D341Med (cell line): ENCODE results near the gene SEC23A.
"Not testable (repeated sequence)": the region's sequence is repeated elsewhere in the genome, so short reads cannot be mapped to it uniquely, and the experiment has no call there.

ENCODE experiments used
- DNase-seq: peaks from one replicate; pipeline ENCODE4 v3.0.0; 2012; ENCODE audit warnings: low spot score

SEC23A gene

DNA sequence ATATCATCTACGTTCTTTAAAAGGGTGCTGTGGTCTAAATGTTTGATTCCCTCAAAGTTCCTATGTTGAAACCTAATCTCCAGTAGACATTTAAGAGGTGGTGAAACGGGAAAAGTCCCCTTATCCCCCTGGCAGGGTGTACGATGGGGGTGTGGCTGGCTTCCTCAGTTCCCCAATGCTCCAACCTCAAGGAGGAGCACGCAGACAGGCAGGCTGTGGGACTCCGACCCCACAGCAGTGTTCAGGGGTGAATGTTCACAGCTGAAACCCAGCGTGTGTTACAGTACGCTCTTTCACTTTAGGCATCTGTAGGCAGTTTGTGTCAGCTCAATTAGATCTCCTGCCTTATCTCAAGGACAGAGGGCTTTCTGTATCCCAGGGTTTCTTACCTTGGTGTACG lies 73.2 kb downstream of the SEC23A start:
- DNase-seq = no peak

DNA sequence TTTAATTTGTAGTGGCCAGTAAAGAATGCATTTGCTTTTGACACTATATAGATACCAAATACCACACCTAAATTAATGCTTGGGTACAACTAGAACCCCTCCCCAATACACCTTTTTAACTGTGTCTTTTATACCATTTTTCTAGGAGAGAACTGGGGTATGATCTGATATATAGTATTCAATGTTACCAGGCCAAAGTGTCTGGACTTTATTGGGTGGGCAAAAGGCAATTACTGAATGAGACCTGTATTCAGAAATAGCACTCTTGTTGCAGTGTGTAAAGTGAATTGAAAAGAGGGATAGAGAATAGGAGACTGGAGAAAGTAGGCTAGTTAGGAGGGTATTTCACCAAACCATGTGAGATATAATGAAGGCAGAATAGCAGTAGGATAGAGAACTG lies 74.4 kb downstream of the SEC23A start:
- DNase-seq = no peak

DNA sequence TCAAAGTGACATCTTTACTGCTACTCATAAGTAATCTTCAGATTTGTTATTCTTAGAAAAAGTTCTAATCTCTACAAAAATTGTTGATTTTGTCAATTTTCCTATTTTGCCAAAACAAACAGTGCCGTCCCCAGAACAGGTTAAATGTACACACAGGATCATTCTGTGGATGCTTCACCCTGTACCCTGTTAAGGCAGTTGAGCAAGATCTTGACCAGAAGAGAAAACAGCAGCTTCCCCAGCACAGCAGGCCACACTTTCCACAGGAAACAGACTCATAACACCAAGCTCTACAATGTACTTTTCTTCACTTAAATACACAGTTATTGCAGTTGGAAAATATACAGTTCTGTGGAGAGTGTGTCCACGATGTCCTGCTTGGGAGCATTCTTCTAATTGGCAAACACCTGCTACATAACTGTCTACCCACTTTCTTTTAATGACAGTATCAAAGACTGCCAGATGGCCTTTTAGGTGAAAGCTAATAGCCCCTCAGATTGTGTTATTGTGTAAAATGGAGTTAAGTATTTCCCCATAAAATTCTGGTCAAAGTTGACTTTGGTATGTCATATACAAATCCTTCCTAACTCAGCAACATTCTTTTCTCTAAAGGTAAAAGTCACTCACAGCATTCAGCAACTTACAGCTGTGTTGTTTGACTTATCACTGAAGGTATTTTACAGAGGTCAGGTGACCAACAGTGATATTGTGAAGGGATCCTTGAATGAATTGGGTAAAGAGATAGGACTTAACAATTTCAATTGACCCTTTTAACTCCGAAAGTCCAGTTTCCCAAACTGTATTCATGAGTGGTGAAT lies 77.0 kb downstream of the SEC23A start:
- no peak for DNase-seq

DNA sequence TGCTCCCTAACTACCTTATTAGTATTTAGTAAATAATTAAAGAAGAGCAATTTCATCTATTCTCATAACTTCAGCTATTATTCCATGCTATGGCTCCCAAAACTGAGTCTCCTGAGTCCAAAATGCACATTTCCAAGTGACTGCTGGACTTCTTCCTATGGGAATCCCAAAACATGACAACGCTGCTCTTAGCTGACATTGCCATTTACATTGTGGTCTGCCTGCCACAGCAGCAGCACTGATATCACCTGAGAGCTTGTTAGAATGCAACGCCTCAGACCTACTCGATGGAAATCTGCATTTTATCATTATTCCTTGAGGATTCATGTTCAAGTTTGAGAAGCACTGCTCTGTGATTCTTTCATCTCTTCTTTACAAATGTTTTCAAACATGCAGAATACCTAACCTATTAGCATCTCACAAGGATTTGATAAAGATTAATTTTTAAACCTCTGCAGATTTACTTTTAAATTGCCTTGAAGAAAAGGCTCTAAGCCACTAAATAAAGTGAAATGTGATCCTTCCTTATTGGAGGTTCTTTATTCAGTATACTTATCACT lies 77.7 kb downstream of the SEC23A start:
- DNase-seq = no peak

DNA sequence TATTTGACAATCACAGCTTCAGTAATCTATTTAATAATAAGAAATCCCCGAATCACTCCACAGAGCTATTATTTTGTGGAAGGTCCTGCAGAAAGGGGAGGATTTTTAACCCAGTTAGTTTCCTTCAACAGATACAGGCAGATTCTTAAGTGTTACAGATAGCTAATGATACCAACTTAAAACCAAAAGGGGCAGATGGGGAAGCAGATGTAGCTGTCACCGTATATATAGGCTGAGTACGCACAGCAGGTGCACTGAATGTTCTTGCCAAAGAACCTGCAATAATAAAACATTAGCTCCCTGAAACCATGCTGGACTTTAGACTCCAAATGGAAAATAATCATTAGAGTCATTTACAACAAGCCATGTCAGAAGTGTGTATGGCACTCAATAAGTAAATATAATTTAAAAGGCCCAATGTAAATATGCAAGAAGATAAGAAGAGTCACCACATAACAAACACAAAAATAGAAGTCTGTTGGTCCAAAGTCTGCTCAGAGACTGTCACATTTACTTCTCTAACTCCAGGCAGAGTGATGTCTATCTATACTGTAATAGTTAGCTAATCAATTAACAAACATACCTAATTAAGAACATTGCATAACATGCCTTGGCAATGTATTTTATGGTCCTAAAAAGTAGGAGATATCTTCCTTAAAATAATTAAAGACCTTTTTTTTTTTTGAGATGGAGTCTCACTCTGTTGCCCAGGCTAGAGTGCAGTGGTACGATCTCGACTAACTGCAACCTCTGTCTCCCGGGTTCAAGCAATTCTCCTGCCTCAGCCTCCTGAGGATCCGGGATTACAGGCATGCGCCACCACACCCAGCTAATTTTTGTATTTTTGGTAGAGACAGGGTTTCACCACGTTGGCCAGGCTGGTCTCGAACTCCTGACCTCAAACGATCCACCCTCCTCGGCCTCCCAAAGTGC lies 78.8 kb downstream of the SEC23A start:
- peak; percentile 36 for DNase-seq

DNA sequence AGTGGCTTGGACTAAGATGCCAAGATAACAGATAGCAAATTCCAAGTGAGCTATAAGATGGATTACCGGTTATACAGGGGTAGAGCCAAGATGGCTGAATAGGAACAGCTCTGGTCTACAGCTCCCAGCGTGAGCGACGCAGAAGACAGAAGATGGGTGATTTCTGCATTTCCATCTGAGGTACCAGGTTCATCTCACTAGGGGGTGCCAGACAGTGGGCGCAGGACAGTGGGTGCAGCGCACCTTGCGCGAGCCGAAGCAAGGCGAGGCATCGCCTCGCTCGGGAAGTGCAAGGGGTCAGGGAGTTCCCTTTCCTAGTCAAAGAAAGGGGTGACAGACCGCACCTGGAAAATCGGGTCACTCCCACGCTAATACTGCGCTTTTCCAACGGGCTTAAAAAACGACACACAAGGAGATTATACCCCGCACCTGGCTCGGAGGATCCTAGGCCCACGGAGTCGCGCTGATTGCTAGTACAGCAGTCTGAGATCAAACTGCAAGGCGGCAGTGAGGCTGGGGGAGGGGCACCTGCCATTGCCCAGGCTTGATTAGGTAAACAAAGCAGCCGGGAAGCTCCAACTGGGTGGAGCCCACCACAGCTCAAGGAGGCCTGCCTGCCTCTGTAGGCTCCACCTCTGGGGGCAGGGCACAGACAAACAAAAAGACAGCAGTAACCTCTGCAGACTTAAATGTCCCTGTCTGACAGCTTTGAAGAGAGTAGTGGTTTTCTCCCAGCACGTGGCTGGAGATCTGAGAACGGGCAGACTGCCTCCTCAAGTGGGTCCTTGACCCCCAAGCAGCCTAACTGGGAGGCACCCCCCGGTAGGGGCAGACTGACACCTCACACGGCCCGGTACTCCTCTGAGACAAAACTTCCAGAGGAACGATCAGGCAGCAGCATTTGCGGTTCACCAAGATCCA lies 85.7 kb downstream of the SEC23A start:
- DNase-seq = not testable (repeated sequence)

DNA sequence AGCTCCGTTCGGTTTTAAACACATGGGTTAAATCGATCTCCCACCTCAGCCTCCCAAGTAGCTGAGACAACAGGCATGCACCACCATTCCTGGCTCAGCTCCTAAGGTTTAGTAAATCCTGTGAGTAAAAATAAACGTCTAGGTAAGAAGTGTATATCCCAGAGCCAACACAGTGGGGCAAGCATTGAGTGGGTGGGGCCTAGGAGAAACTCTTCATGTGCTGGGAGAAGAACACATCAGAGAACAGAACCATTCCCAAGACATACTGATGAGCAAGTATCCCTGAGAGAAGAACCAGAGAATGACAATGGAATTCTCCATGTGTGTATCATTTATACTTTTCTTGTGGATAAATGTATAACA lies 86.3 kb downstream of the SEC23A start:
- no peak for DNase-seq

DNA sequence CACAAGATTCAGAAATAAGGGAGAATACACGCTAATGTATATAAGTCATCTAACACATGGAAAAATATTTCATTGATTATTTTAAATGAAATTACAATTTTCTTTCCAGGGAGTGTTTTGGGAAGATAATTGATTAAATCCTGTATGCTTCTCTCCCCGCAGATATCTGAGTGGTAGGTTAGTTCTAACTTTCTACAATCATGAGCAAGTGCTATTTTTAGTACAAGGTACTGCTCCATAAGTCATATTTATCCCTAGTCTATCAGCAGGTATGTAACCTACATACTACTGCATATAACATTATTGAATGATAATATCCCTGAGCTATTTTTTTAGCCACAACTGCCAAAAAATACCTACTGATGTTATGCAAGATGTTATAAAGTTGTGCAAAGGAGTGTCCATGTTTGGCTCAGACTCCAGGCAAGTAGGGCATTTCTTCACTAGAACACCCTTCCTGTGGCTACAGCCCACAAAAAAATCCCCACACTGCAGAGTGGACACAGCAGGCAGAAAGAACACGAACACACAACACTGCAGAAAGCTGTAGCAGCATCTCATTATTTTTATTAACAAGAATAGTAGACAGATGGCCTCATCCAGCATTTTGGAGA lies 87.0 kb downstream of the SEC23A start:
- DNase-seq = no peak

DNA sequence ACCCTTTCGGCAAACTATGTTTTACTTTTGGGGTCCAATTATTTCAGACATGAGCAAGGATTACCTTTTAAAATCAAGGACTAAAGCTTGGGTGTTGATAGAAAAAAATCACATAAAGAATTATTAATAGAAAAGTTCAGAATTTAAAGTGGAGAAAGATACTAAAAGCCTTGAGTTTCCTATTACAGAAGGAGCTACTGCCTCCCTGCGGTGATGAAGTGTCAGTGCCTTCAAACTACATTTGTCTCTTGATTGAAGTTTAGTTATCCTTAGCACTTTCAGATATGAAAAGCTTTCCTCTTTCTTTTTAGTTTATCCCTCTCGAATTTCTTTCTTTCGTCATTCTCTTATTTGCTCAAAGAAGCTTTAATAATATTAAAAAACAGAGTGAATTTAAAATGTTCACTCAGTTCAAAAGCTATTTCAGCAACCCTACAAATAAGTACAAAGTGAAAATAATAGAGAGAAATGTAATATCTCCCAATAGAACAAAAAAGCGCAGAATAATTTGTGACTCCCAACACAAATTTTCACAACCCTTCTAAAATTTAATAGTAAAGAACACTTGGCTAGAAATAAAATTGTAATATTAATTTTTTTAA lies 87.6 kb downstream of the SEC23A start:
- DNase-seq = peak; percentile 43

DNA sequence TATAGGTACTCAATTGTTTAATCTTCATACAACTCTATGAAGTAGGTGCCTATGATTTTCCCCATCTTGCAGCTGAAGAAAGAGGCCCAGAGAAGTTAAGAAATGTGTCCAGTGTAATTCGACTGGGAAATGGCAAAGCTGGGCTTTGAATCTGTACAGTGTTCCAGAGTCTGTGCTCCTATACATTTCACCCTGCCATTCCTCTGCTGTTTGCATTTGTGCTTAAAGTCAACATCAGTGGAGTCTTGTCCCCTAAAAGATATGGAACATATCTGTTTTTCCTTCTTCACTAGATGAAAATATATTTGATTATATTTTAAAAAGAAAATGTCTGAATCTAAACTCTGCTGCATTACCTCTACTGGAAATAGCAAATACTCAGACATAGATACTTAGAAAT lies 88.6 kb downstream of the SEC23A start:
- no peak for DNase-seq

DNA sequence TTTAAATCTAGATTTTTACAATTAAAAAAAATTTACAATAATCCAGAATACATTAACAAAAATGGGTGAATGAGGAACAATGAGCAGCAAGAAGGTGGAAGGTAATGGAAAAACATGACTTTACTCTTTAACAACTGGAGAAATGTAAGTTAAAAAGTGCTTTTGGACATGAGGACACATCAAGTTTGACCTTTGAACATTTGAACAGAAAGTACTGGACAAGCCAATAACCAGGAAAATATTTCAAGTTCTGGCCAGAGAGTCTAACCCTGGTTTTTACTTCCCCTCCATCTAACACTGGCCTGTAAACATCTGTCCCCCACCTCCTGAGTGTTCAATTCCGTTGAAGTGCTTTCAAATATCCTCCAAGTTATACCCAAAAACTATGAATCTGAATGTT lies 94.1 kb downstream of the SEC23A start:
- DNase-seq = not testable (repeated sequence)

DNA sequence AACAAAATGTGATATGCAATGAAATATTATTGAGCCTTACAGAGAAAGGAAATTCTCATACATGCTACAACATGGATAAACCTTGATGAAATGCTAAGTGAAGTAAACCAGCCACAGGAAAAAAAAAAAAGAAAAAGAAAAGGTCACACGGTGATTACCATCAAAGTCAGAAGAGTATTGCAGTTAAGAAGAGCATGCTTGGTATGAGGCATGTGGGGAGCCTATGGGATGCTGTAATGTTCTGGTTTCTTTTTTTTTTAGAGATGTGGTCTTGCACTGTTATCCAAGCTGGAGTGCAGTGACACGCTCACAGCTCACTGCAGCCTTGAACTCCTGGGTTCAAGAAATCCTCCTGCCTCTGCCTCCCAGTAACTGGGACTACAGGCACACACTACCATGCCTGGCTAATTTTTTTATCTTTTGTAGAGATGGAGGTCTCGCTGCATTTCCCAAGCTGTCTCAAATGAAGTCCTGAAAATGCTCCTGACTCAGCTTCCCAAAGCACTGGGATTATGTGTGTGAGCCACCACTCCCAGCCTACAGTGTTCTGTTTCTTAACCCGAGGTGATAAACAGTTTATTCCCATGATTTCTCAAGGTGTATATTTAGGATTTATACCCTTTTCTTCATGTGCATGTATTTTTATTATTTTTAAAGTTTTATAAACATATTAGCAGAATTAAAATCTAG lies 96.2 kb downstream of the SEC23A start:
- no peak for DNase-seq

DNA sequence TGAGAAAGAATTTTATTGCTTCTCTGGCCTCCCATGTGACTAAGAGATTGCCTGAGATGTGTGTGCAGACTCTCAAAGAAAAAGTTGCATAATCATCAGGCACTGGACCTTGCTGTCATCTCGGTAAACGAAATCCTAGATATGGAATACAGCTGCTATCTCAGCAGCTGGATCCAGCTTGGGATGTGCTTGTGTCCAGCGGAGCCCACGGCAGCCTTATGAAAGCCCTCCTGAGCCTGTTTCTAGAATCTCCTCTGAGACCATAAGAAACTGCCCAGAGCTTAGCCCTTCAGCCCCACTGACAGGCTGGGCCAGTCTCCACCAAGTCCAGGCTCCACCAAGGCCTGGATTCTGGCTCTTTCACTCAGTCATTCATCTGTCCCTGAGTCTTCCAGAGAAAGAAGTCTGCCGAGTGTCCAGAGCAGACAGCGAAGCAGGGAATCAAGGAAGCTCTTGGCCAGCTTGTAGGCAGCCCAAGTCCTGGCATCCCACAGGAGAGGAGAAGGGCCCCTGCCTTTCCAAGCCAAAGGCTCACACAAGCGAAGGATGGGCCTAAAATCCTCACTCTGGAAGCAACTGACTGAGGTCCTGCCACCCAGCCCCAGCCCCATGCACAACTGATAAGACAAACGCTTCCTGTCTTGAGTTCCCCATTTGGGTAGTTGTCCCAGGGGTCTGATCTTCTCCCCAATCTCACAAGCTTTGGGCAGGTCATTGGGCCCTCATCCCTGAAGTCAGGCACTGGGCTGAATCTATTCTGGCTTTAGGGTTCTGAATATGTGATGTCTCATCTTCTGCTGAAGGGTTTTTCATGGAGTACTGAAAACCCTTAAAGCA lies 97.8 kb downstream of the SEC23A start:
- no peak for DNase-seq

DNA sequence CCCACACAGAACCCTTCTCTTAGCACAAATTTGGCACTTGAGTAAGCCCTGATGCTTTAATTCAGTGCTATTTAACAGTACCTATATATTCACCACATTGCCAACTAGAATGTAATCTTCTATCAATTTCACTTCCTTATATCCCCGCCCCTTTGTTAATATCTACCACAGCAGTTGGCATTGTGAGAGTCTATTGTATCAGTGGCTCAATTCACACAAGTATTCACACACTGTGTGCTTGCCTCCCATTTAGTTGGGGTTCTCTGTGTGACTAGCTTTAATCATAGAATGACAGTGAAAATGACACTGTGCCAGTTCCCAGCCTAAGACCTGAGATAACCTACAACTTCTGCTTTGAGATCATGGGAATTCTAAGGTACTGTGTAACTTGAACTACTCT lies 103.1 kb downstream of the SEC23A start:
- no peak for DNase-seq

DNA sequence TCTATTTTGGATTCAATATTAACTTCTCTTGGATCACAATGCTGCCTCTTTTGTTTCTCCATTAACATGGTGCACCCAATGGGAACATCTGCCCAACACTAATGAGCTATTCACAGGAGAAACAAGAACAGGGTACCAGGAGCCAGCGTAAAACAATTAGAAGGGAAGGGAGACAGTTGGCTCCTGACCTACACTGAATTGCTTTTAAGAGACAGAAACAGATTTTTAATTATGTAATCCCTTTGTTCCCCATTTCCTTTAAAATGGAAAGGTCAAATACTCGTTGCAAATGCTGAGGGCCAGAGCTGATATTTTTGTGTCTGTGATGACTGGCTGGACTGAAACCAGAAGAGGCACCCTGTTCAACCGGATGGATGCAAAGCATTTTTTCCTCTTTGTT lies 108.3 kb downstream of the SEC23A start:
- no peak for DNase-seq

DNA sequence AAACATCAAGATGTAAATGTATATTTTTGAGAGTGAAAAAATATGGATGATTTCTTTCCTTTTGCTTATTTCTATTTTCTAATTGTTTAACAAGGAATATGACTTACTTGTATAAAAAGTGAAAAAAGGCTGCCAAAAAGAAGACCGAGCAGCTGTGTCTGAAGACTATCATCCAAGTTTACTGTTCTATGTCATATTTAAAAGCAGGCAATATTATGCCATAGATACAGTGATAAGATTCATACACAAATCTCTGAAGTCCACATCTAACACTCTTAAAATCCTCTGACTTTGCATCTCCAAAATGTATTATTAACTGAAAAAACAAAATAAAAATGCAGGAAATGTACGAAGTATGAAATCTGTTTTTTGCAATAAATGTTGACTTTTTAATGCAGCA lies 109.1 kb downstream of the SEC23A start:
- no peak for DNase-seq

DNA sequence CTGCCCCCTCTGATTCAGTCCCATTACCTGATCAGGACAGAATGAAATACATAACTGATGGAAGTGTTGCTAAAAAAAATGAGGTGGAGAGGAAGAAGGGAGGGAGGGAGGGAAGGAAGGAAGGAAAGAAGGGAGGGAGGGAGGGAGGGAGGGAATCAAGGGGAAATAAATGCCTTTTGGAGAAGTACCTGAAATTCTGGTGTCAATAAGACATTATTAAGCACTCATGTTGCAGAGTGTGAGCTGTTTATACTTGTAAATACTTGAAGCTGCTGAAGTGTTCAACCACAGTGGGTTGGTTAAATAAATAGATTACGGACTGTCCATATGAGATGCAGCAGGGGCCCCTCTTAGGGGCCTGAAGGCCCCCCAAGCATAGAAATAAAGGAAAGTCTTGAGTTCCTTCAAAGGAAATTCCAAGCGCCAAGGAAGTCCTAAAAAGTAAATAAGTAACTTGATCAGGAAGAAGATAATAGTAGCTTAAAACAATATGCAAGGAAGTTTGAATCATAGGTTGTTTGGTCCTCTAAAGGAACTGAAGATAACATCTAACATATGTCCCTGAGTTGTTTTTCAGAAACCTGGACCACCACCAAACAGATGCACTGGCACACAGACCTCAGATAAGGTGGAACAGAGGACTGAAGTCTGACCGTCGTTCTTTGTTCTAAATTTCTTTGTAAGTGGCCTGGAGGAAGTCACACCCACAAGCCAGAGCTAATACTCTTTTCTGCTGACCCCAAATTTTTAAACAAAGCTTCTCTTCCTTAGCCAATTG lies 110.8 kb downstream of the SEC23A start:
- DNase-seq = no peak

DNA sequence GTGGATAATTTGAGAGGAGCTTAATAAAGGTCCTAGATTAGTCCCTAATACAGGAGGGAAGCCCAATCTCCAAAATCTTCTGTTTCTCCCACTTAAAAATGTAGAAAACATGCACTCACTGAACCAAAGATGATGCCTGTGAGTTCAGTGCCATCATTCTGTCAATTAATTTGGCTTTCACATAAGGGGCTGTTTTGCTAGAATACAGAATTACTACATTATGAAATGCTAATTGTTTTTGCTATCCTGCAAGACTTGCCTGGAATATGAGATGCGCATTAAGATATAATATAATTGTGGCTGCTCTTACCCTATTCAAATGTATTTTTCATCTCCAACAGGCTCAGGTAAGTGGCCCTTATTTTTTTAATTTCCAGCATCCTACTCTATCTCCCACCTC lies 111.7 kb downstream of the SEC23A start:
- no peak for DNase-seq
